GM19193 (cell line): ENCODE results near the gene RNASE4.
A peak's percentile ranks its signal among the peaks of the same experiment; 100 is the strongest.

Source experiments
- POLR2A ChIP-seq: IDR thresholded peaks from 4 replicates; pipeline ENCODE4 v1.6.1; 2011; ENCODE audit not compliant: insufficient read depth, insufficient read length; ENCODE audit errors: extremely low read depth

Gene RNASE4, protein sequence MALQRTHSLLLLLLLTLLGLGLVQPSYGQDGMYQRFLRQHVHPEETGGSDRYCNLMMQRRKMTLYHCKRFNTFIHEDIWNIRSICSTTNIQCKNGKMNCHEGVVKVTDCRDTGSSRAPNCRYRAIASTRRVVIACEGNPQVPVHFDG

DNA sequence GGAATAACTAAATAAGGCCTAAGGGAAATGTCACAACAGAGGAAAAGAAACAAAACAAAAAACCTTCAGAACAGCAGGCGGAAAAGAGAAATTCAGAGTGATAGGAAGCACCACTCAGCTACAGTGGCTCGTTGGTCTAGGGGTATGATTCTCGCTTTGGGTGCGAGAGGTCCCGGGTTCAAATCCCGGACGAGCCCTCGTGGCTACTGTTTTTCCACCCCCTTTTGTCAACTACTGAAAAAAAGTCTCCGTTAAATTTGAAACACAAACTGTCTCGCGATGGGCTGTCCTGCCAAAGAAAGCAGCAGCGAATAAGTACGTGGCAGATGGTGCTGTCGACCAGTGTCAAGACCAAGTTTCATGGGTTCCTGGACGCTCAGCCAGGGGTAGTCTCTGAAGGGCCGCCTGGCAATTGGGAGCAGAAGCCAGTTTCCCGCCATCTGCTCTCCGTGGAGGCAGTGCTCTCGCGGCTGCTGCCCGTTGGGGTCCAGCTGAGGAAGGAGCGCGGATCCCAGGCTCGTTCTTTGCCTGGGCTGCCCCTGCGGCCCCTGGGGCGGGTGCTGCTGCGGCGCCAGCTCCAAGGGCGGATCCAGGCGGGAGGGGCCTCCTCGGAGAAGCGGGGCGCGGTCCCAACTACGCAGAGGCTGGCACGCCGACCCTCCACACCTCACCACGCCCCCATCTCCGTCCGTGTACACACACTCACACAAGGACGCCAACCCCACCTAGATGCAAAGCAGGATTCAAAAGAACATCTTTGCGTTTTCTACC is at the start of gene RNASE4:
TSS of gene RNASE4 (plus strand) at position 670 of the 771 bp plus-strand sequence. CDS start 14,812 bp downstream, outside the sequence.
- TF ChIP-seq POLR2A, result peak; percentile 36

DNA sequence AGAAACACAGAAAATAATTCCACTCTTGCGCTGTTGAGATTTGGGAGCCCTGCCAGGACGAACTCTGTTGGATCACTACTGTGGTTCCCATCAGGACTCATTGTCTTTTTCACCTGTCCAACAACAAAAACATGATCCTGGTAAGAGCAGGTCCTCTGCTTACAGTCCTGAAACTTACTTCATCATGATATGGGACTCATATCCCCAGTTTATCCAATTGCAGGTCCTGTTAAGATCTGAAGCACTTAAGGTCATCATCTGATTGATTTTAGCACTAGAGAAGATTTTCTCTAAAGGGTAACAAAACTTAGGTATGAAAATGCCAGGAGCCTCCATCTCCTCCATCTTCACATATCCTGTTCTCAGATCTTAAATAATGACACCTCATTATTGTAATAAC is 42.8 kb upstream of the RNASE4 start, which contains the start of gene OR6S1:
TSS of gene OR6S1 (minus strand) at position 101 of the 400 bp plus-strand sequence. CDS start at position 101, 0 bp downstream.
- no peak for TF ChIP-seq POLR2A

DNA sequence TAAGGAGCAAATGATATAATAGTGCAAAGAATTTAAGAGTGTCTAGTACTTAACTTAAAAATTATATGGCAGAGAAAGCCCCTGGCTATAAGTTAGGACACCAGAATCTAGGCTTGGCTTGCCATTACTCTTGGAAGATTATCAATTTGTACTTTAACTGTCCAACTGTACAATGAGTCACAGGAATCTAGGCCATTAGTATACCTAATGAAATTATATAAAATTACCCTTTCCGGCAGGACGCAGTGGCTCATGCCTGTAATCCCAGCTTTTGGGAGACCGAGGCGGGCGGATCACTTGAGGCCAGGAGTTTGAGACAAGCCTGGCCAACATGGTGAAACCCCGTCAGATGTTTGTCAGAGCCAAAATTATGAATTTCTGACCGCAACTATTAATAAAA is 42.2 kb upstream of the RNASE4 start:
- TF ChIP-seq POLR2A, result no peak

DNA sequence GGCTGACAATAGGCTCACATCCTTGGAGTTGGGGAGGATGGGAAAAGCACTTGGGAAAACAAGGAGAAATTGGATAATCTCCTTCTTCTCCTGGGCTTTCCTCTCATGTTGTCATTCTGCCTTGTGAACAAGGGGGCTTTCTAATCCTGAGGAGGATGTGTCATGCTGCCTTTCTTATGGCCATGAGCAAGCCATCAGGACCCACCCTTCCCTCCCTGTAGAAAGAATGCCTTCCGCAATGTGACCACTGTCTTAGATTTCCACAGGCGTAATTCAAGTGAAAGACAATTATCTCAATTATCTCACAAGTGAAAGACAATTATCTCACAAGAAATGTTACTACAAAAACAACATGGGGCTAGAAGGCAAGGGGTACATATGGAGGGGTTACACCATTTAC is 39.8 kb upstream of the RNASE4 start:
- TF ChIP-seq POLR2A, result no peak

DNA sequence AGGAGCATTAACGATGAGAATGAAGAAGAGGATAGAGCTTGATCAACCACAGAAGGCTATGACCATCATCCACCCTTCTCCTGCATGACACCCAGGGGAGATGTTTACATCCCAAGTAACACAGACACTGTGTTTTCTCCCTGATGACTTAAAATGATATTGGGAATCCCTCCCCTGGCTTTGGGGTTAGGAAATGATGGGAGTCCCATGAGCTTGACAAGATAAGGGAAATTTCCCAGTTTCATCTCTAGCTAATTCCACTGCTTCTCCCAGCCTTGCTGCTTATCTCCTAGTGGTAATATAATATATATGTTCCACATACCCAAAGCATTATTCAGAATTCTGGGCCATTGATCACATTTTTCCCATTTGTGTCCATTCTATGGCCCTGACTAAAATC is 38.9 kb upstream of the RNASE4 start:
- TF ChIP-seq POLR2A, result no peak

DNA sequence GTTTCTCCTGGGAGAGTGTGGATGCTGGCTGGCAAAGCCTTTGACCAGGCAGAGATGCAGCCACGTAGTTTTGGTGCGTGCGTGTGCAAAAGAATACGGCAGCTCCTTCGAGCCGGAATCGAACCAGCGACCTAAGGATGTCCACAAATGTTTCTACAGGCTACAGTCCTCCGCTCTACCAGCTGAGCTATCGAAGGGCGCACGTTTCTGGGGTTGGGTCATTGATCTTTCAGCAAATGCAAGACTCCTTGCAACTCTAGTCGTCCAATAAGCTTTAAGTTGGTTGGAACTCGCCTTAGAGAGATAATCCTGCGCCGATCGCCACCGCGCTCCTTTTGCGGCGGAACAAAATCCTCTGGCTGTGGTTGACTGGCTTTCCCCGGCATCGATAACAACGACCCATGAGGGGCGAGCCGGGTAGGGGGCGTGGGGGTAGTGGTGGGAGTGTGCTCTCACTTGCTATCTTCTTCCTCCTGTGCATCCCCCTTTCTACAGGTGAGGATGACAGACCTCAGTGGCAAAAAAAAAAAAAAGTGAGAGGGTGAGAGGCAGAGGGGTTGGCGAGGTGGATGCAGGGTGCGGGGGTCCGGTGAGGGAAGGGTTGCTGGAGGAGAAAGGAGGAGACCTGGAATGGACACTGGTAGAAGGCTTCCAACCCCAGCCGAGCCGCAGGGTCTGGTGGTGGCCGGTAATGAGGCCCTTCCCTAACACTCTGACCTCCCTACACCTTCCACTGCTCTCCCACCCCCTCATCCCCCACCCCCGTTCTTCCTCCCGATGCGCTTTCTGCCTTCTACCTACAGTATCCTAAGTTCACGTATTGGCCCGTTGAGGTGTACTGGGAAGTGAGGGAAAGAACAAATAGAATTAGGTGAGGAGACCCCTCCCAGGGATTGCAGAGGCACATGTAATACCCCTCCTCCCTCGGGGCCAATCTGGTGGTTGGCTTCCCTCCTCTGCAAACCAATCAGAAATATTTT is 31.1 kb upstream of the RNASE4 start:
- TF ChIP-seq POLR2A, result no peak

DNA sequence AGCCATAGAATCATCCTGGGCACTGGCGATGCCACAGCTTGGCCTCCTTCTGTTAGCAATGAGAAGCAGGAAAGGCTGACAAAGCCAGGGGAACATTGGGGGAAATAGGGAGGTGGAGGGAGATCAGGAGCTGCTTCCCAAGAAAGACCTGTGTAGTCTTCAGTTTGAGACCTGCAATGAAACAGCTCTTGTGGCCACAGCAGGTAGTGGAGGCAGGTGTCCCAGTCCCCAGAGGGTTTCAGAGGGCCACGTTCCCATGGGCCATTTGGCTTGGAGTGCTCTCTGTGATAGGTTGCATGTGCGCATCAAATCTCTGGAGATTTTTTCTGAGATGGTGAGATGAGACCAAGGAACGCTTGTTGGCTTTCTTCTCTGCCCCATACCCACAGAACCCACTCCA is 28.5 kb upstream of the RNASE4 start:
- no peak for TF ChIP-seq POLR2A

DNA sequence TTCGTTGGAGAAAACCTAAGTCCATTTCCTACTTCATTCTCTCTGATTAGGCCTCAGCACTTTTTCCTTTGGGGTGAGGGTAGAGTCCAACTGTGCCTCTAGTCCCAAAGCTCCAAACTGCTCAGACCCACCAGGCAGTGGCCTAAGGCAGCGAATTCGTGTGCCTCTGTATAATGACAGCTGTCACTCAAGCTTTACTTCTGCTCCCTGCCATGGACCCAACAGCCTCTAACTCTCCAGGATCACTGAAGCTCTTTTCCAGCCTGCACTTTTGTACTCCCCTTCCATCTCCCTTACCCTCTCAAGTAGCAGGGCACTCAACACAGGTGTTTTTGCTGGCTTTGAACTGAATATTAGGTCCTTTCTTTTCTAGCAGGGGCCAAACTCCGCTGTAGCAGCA is 28.1 kb upstream of the RNASE4 start:
- no peak for TF ChIP-seq POLR2A

DNA sequence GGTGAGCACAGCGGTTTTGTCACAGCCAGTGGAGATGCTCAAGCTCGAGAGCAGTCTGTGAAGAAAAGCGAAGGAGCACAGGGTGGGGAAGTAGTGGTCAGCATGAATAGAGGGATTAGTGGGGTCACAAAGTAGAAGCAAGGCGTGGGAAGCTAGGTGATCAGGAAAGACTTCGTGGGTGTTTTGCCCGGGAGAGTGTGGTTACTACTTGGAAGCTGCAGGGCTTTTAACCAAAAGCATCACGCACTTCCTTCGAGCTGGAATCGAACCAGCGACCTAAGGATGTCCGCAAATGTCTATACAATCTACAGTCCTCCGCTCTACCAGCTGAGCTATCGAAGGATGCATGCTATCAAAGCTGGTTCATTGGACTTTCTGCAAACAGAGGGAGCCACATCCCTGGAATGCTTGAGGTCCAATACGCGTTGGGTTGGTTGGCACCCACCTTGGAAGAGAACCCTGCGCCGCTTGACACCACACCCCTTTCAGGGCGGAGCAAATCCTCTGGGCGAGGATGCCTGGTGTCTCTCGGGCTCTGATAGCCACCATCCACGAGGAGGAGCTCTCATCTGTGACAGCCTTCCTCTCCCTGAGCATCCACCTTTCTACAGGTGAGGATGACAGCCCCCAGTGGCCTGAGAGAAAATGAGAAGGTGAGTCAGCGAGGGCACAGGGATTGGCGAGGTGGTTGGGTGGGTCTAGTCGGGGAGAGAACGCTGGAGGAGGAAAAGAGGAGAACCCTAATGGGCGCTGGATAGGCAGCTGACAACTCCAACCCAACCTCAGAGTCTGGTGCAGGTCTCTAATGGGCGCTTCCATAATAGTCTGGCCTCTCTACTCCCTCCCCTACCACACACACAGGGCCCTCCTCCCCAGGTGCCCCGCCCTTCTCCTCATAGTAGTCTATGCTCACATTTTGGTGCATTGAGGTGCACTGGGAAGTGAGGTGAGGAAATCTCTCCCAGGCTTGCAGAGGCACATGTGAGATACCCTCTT is 26.8 kb upstream of the RNASE4 start:
- TF ChIP-seq POLR2A, result no peak

DNA sequence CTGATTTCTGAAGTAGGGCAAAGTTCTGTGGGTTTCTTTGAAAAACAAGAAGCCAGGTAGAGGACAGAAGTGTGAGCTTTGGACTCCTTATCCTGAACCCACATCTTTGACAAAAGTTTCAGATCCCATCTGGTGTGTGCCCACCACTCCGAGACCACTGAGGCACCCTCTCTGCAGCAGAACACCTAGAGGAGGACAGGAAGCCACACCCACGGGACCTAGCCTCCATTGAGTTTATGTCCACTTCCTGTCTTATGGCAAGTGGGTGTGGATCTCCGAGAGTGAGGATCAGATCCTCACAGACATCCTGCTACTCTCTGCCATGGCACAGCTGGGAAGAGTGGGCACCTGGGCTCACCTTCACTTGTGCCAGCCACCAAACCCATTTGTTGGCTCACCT is 26.1 kb upstream of the RNASE4 start:
- no peak for TF ChIP-seq POLR2A

DNA sequence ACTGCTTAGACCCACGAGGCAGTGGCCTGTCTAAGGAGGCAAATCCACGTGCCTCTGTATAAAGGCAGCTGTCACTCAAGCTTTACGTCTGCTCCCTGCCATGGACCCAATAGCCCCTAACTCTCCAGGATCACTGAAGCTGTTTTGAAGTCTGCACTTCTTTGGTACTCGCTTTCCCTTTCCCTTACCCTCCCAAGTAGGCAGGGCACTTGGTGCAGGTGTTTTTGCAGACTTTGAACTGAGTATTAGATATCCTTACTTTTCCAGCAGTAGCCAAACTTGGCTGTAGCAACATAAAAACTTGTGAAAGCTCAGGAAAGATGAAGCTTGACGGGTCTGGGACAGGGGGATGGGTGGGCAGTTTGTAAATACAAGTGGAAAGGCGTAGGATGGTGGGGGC is 25.0 kb upstream of the RNASE4 start:
- no peak for TF ChIP-seq POLR2A

DNA sequence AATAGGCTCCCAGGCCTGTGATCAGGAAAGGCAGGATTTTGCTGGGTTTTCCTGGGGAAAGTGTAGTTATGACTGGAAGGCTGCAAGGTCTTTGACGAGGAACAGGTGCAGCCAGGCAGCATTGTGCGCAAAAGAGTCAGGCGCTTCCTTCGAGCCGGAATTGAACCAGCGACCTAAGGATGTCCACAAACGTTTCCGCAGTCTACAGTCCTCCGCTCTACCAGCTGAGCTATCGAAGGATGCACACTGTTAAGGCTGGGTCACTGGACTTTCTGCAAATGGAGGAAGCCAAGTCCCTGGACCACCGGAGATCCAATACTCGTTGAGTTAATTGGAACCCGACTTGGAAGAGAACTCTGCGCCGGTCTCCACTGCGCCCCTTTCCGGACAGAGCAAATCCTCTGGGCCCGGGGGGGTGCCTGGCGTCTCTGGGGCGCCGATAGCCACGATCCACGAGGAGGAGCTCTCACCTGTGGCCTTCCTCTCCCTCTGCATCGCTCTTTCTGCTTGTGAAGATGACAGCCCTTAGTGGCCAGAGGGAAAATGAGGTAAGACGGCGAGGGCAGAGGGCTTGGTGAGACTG is 24.5 kb upstream of the RNASE4 start:
- peak; percentile 20 for TF ChIP-seq POLR2A

DNA sequence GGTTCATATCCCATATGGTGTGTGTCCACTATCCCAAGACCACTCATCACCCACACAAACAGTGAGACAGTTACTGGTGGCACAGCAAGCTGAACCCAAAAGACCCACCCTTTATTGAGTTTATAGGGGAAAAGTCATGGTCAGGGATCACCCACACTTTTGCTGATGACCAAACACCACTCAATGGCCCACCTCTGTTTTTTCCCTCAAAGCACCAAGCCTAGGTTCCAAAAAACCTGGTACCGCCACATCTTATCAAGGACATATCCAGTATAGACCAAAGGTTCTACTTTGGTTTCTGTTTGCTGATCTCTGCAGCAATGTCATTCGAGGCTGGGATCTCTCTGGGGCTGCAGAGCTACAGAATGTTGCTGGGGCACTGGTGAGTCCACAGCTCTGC is 23.2 kb upstream of the RNASE4 start:
- TF ChIP-seq POLR2A, result peak; percentile 3
